GM12878 (cell line): ENCODE measurements around the gene LCP1. TPM values are rescaled to one million over a fixed set of nuclear protein-coding genes. Genes with fewer than 3 reads are reported as not detected.

Source experiments
- ATAC-seq: fragments of 200-7000 bp; cut with Tn5 transposase; 3 replicates; pipeline ENCODE4 v1.9.1; 2020; ENCODE audit warnings: mild to moderate bottlenecking, moderate library complexity
- BruUV-seq: library from RNA; stranded (reverse); fragments of 400-500 nt; replicated peaks from 2 replicates; lab custom pipeline; 2021; lab: Mats Ljungman, UMichigan
- CTCF ChIA-PET: fragments of 300-600 bp; sonication (Branson Sonifier 250); formaldehyde crosslinking; extraction: SDS; loops from one replicate; lab custom pipeline; 2021; ENCODE audit warnings: inconsistent platforms; lab: Yijun Ruan, JAX
- POLR2A ChIA-PET: fragments of 350-600 bp; formaldehyde crosslinking; extraction: SDS; loops from one replicate; lab custom pipeline; 2021; ENCODE audit warnings: inconsistent platforms; lab: Charles Lee
- RAD21 ChIA-PET: fragments of 300-600 bp; sonication (Branson Sonifier 250); formaldehyde crosslinking; loops from one replicate; lab custom pipeline; 2023; ENCODE audit warnings: antibody characterized with exemption; ENCODE audit not compliant: unreplicated experiment; lab: Charles Lee
- SMC1A ChIA-PET: fragments of 300-600 bp; sonication (Branson Sonifier 250); formaldehyde crosslinking; loops from one replicate; lab custom pipeline; 2023; ENCODE audit not compliant: unreplicated experiment, uncharacterized antibody; lab: Charles Lee
- DNase-seq: peaks from one replicate; pipeline ENCODE4 v3.0.0-alpha.2; 2011; ENCODE audit warnings: low read depth, low spot score
- FAIRE-seq: peaks from 3 replicates; lab custom pipeline; 2011; peaks lifted over from hg19 to GRCh38; lab: Jason Lieb, UNC
- H2AFZ ChIP-seq: 2 replicates; pipeline ENCODE4 v1.6.0; 2011; ENCODE audit warnings: low read depth, low read length, control low read depth; ENCODE audit not compliant: control insufficient read depth
- H3K27ac ChIP-seq: 2 replicates; pipeline ENCODE4 v1.5.1; 2011; ENCODE audit warnings: control low read depth; ENCODE audit not compliant: control insufficient read depth, insufficient read depth
- H3K27me3 ChIP-seq, 2 experiments: replicated peaks in 1 of 2; 2 replicates each; pipeline versions ENCODE4 v1.6.0 to v1.6.1; 2011; ENCODE audit warnings: low read length in 1 of 2; ENCODE audit not compliant: control insufficient read depth in 2 of 2, insufficient read depth in 2 of 2
- H3K36me3 ChIP-seq, 2 experiments: 2 replicates each; pipeline ENCODE4 v1.5.1; 2011; ENCODE audit warnings: low read length in 1 of 2; ENCODE audit not compliant: control insufficient read depth in 2 of 2, insufficient read depth in 2 of 2
- H3K4me1 ChIP-seq: 2 replicates; pipeline ENCODE4 v1.6.1; 2011; ENCODE audit warnings: mild to moderate bottlenecking, low read length, moderate library complexity, mixed read lengths; ENCODE audit not compliant: control insufficient read depth, insufficient read depth
- H3K4me2 ChIP-seq: 2 replicates; pipeline ENCODE4 v1.6.0; 2011; ENCODE audit warnings: control low read depth; ENCODE audit not compliant: control insufficient read depth, insufficient read depth
- H3K4me3 ChIP-seq: fragments of 200-600 bp; sonication (generic); 2 replicates; pipeline ENCODE4 v1.5.1; 2016
- H3K79me2 ChIP-seq: 2 replicates; pipeline ENCODE4 v1.6.0; 2011; ENCODE audit warnings: low read length; ENCODE audit not compliant: control insufficient read depth, insufficient read depth
- H3K9ac ChIP-seq: 2 replicates; pipeline ENCODE4 v1.8.0; 2011; ENCODE audit warnings: low read length, control low read depth, mixed read lengths; ENCODE audit not compliant: control insufficient read depth, insufficient read depth
- H3K9me3 ChIP-seq: replicated peaks from 3 replicates; pipeline ENCODE4 v1.5.1; 2011; ENCODE audit warnings: mild to moderate bottlenecking, low read length; ENCODE audit not compliant: control insufficient read depth, insufficient read depth
- H4K20me1 ChIP-seq: 2 replicates; pipeline ENCODE4 v1.6.0; 2011; ENCODE audit not compliant: control insufficient read depth, insufficient read depth
- GATAD2B ChIP-seq: fragments of 450-650 bp; conservative IDR thresholded peaks from 2 replicates; pipeline ENCODE4 v1.6.1; 2017; ENCODE audit warnings: low read depth, mild to moderate bottlenecking, moderate library complexity
- NR2C2 ChIP-seq: IDR thresholded peaks from 2 replicates; pipeline ENCODE4 v1.6.1; 2011; ENCODE audit warnings: borderline replicate concordance, low read depth; ENCODE audit not compliant: control insufficient read depth, insufficient read length
- WGBS: methylation state at CpG from one replicate; pipeline ENCODE4 v1.1.6; 2016; ENCODE audit warnings: low lambda C conversion rate; ENCODE audit not compliant: insufficient replicate concordance, insufficient coverage; ENCODE audit errors: missing lambda C conversion rate; 5-methylcytosine and 5-hydroxymethylcytosine counted together
- in situ Hi-C: fragments of 300-500 bp; cut with MboI; formaldehyde crosslinking; loops from 9 replicates; pipeline ENCODE4 v1.14.3; 2018; ENCODE audit warnings: mixed read lengths
- intact Hi-C: fragments of 100-400 bp; cut with micrococcal nuclease; formaldehyde crosslinking; loops from one replicate; pipeline ENCODE4 v1.14.2; 2022; ENCODE audit not compliant: unreplicated experiment
- polyA plus RNA-seq, 11 experiments: library from polyadenylated mRNA; depleted of rRNA in 4 of 11; unstranded in 6 of 11; stranded (reverse) in 5 of 11; fragments of >200 nt; fragmentation: Nextera tagmentation in 4 of 11; fragmentation: Illumina TruSeq in 1 of 11; extraction: Ambion mirVana in 4 of 11; extraction: Trizol in 1 of 11; gene quantifications; 1 replicate in 1 of 11; 2 replicates in 10 of 11; pipeline versions ENCODE4 v1.2.1 to v1.2.3, GENCODE V29; 2011 to 2016; ENCODE audit warnings: inconsistent platforms in 2 of 11, missing spikeins in 2 of 11, low read depth in 1 of 11
- total RNA-seq, 4 experiments: library from RNA; depleted of rRNA in 3 of 4; stranded (reverse); fragments of >200 nt in 3 of 4; fragmentation: Illumina TruSeq in 1 of 4; extraction: Trizol in 1 of 4; gene quantifications; 2 replicates each; pipeline versions ENCODE4 v1.2.1 to v1.2.3, GENCODE V29; 2013 to 2021
- TF ChIP-seq, protein P1 (sequence below), 3 experiments: IDR thresholded peaks in 2 of 3; conservative IDR thresholded peaks in 1 of 3; 2 replicates each; pipeline ENCODE4 v1.5.1; 2011; ENCODE audit warnings: low read depth in 3 of 3, low read length in 3 of 3, mild to moderate bottlenecking in 3 of 3, control low read depth in 2 of 3, moderate library complexity in 2 of 3, inconsistent platforms in 1 of 3, mixed read lengths in 1 of 3; ENCODE audit not compliant: control insufficient read depth in 2 of 3, insufficient read depth in 1 of 3; ENCODE audit errors: extremely low read depth in 1 of 3

LCP1 gene
- total and polyA plus RNA-seq, 10 of the 15 experiments (the other 5 are each of a cell fraction or from before 2014, with no cell fraction given), result 775 to 2,201 (median 1,556) TPM

DNA sequence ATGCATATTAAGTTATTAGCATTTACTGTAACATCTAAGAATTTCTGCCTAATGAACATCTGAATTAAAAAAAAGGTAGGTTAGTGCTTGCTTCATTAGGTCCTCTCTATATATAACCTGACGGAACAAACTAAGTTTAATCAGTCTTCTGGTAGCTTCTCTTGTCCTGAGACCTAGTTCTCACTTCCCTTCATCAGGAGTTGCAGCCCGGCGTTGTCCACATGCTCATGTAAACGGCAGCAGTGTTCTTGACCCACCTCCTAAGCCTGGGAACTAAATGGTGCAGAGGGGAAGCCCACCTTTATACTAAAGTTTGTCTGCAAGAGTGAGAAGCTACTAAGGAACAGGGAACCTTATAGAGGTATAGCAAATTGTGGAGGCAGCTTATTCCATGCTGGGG is 45.3 kb downstream of the LCP1 start:
- POLR2A ChIA-PET, result interaction anchor here (0.7 kb wide), 2 partner anchors 23 to 146 kb away, joined by 3 to 4 read pairs; no protein-coding TSS in a partner anchor
- intact Hi-C loops, result no loop called here
- no TSS peak for BruUV-seq
- Histone ChIP-seq H3K4me2 (no peak overlapping the region), H2AFZ (no peak overlapping the region), H3K79me2 (peaks cover 1% of the 10 kb centered on the region; the same call in 1 of the 2 replicates), H3K27ac (no peak overlapping the region), H3K4me1 (no peaks in the 10 kb centered on the region), H4K20me1 (no peaks in the 10 kb centered on the region; the same call in 1 of the 2 replicates), H3K4me3 (no peak overlapping the region), H3K36me3 (peaks cover 32 to 56% of the 10 kb centered on the region in 2 experiments), H3K9me3 (no peaks in the 10 kb centered on the region), H3K9ac (no peak overlapping the region), H3K27me3 (no peaks in the 10 kb centered on the region)
- FAIRE-seq (no peak), DNase-seq (no peak), ATAC-seq (no peak)
- in situ Hi-C loops, result no loop called here
- 72% methylated on average over 4 of the region's 4 CpGs for WGBS
- CTCF ChIA-PET, result interaction anchor here (0.9 to 7.2 kb wide), 3 partner anchors 8 to 23 kb away, joined by 3 to 42 read pairs (median 3); no protein-coding TSS in a partner anchor
- SMC1A ChIA-PET, result interaction anchor here (1.4 kb wide), 1 partner anchor 46 kb away, joined by 3 read pairs; the partner anchor contains the start of gene LCP1
- RAD21 ChIA-PET, result interaction anchor here (0.6 kb wide), 1 partner anchor 10 kb away, joined by 3 read pairs; no protein-coding TSS in a partner anchor
- TF ChIP-seq, protein P1, sequence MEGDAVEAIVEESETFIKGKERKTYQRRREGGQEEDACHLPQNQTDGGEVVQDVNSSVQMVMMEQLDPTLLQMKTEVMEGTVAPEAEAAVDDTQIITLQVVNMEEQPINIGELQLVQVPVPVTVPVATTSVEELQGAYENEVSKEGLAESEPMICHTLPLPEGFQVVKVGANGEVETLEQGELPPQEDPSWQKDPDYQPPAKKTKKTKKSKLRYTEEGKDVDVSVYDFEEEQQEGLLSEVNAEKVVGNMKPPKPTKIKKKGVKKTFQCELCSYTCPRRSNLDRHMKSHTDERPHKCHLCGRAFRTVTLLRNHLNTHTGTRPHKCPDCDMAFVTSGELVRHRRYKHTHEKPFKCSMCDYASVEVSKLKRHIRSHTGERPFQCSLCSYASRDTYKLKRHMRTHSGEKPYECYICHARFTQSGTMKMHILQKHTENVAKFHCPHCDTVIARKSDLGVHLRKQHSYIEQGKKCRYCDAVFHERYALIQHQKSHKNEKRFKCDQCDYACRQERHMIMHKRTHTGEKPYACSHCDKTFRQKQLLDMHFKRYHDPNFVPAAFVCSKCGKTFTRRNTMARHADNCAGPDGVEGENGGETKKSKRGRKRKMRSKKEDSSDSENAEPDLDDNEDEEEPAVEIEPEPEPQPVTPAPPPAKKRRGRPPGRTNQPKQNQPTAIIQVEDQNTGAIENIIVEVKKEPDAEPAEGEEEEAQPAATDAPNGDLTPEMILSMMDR (IDR thresholded peaks at IDR 0.05 in 2 of 3, conservative IDR thresholded peaks at IDR 0.05 in 1 of 3; ENCODE audit: control insufficient read depth in 2 of 3, extremely low read depth in 1 of 3, insufficient read depth in 1 of 3, low read depth in 3 of 3, low read length in 3 of 3), result no peak
- no peak for TF ChIP-seq NR2C2
- no peak for TF ChIP-seq GATAD2B
